Astrocyte of the hippocampus (primary cell): ENCODE data around the gene FXYD2.

Source experiments
- DNase-seq: peaks from one replicate; pipeline ENCODE4 v3.0.0; 2011; ENCODE audit warnings: low read depth, low spot score

FXYD2 gene

GRCh38 chr11:117835576-117835975 lies 11.0 kb upstream of the FXYD2 start:
- DNase-seq: no peak

- DNase-seq: no peak
Measured at GRCh38 chr11:117834838-117835443, 10.4 kb upstream of the FXYD2 start.

DNA sequence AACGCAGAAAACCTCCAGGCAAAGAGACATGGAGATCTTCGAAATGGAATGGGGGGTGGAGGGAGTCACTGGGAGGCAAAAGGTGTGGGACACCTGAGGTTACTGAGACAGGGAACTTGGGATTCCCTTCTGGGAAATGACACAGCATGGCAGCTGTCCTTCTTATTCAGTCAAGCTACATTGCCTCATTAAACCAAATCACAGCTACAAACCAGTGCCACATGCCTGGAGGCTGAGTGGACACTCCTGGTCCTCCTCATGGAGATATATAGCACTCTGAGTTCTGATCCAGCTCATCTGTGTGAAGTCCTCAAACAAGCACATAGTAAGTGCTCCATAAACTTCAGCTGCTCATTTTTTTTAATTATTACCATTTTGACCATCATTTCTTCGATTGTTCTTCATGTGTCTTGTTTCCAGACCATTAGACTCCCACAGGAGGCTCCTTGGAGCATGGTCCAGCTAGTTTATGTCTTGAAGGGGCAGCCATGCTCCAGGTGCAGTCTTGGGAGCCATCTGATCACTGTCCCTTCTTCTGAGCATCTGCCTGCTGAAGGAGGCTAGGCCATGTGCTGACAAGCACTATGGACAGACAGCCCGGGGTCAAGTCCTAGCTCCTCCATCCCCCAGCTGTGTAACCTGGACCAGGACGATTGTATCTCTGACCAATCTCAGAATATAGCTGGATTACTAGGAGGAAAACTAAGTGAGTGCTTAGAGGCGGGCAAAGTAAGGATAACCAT lies 9.7 kb upstream of the FXYD2 start:
- no peak for DNase-seq

- DNase-seq: no peak
Measured at GRCh38 chr11:117833401-117833891, 8.9 kb upstream of the FXYD2 start.

GRCh38 chr11:117832511-117832910 lies 8.0 kb upstream of the FXYD2 start:
- DNase-seq: no peak

- DNase-seq: no peak
Measured at GRCh38 chr11:117831661-117832415, 7.3 kb upstream of the FXYD2 start.

DNA sequence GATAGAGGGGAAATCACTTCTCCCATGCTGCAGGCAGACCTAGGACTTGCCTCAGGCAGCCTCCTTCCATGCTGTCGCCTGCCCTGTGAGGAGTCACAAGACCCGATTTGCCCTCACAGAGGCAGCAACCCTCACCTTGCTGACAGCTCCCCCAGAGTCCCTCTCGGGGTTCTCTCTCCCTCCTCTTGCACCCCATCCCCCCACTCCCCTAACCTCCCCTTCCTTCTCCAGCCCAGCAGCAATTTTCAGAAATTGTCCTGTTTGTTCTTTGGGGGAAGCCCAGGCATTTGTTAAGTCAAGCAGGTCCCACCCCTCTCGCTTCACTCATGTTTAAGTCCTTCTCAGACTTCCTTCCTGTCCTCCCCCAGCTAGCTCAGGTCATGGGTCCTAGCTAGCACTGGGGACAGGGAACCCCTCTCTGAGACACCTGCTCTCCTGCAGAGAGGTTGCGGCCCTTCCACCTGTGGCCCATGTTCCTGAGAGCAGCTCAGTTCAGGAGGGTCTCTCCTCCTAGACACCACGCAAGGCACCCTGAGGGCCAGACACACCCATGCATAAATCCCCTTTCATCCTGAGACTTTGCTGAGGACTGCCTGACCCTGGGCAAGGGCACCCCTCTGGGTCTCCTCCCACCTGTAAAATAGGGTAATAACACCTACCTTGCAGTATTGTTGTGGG lies 6.3 kb upstream of the FXYD2 start:
- DNase-seq: no peak

- no peak for DNase-seq
Measured at GRCh38 chr11:117830072-117830471, 5.5 kb upstream of the FXYD2 start.

- DNase-seq: no peak
Measured at GRCh38 chr11:117829369-117829725, 4.8 kb upstream of the FXYD2 start.

- peak; percentile 92 for DNase-seq
Measured at GRCh38 chr11:117828611-117829368, 4.2 kb upstream of the FXYD2 start.

DNA sequence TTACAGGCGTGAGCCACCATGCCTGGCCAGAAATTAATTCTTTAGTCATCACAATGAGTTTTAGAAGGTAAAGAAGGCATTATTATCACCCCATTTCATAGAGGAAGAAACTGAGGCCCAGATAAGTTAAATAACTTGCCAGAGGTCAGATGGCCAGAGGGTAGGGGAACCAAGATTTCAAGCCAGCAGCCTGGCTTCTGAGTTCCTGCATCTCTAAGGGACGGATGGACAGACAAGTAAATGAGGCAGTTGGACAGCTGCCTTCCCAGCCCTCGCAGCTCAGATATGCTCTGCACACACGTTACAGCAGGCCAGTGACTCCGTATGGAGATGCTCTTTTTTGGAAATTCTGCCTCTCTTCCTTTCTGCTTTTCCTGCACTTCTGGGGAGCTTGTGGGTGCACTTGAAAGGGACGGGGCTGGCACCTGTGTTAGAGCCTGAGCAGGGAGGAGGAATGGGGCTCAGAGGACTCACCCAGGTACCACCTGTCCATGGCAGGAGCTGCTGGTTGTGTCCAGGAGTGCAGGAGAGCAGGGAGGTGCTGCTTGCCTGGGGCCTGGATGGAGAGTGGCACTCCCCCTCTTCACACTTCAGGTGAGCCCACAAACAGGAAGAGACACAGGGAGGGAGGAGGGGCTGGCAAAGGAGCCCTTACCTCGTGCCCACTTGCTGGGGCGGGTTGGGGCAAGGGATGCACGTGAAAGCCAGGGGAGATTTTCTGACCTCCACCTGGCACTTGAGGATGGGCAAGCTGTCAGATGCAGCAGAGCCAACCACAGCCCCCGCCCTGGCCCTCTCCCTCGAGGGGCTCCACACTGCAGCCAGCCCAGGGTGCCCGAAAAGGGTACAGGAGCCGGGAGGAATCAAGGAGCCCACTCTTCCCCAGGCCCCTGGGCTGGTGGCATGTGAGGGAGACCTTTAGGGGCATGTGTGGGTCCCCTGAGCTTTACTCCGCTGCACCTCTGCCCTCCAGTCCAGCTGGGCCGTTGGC lies 3.3 kb upstream of the FXYD2 start:
- DNase-seq: no peak

DNA sequence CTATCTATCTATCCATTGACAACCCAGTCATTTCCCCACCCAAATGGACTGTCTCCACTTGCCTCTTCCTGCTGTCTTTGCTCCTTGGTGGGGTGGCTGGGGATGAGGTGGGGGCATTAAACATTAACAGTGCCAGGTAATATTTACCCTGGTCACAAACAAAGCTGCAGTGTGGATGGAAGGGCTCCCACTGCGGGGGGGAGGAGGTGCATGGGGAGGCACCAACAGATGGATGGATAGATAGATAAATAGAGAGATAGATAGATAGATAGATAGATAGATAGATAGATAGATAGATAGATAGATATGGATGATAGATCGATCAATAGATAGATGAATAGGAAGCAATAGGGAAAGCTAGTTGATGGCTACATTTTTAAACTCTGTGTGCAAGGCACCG lies 2.3 kb upstream of the FXYD2 start:
- no peak for DNase-seq

DNA sequence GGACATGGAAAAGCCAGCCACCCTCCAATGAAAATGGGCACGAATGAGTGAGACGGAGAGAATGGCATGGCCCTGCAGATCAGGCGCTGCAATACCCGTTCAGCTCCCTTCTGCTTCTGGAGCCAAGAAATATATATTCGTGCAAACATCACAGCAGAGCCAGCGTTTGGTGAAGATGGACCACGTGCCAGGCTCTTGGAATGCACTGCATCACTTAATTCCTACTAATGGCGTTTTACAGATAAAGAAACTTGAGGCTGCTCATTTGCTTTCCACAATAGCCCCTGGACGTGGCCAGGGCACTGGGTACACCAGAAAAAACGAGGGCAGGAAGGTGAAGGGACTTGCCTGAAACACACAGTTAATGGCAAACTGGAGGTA lies 1.6 kb upstream of the FXYD2 start:
- no peak for DNase-seq

- DNase-seq: no peak
Measured at GRCh38 chr11:117825538-117826189, 1.1 kb upstream of the FXYD2 start.

GRCh38 chr11:117823946-117824420 lies 561 bp downstream of the FXYD2 start:
- DNase-seq: no peak

- DNase-seq: no peak
Measured at GRCh38 chr11:117823294-117823945, 1.1 kb downstream of the FXYD2 start.

- peak; percentile 47 for DNase-seq
Measured at GRCh38 chr11:117822074-117823033, 2.2 kb downstream of the FXYD2 start.

DNA sequence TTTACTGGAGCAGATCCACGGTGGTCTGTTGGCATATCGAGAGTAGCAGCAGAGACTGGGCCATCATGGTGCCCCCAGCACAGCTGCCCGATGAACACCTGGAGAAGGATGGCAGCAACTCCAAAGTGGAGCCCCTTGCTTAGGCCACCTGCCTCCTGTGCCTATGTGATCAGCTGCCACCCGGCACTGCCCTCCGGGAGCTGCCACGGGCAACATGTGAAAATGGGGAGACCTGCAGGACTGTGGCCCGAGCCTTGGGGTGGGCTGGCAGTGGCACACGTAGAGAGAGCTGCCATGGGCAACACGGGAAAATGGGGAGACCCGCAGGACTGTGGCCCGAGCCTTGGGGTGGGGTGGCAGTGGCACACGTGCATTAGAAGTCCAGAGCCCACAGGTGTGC lies 3.1 kb downstream of the FXYD2 start:
- DNase-seq: no peak
